Ramos (cell line): Measurements from ENCODE around the gene XYLT1.

Experiments used
- in situ Hi-C: fragments of 300-500 bp; cut with MboI; formaldehyde crosslinking; loops from one replicate; pipeline ENCODE4 v1.14.3; 2022; ENCODE audit warnings: low sequenced_read_pairs; ENCODE audit not compliant: unreplicated experiment

The XYLT1 gene

GRCh38 chr16:17061326-17061725, 409.4 kb downstream of the XYLT1 start:
- in situ Hi-C loops: no loop called here

GRCh38 chr16:17058471-17058870, 412.3 kb downstream of the XYLT1 start:
- in situ Hi-C loops: no loop called here

GRCh38 chr16:17056666-17057065, 414.1 kb downstream of the XYLT1 start:
- in situ Hi-C loops: no loop called here

- in situ Hi-C loops: no loop called here
These were observed 417.1 kb downstream of the XYLT1 start for GRCh38 chr16:17053536-17054160.
